ENCODE results near the gene RRP1B.
"Not testable (repeated sequence)": the region's sequence is repeated elsewhere in the genome, so short reads cannot be mapped to it uniquely, and the experiment has no call there.

- TF ChIP-seq SIN3A (IDR thresholded peaks at IDR 0.05; ENCODE audit: borderline replicate concordance, insufficient read depth, low read depth, low read length); POLR2AphosphoS5 (IDR thresholded peaks at IDR 0.05; ENCODE audit: low read depth, low read length); CTCF (IDR thresholded peaks at IDR 0.05); REST (IDR thresholded peaks at IDR 0.05; ENCODE audit: insufficient read depth in 1 of 2, low read depth in 2 of 2, low read length in 1 of 2); TCF7L2 (IDR thresholded peaks at IDR 0.05; ENCODE audit: low read depth, low read length): not testable (repeated sequence)
These were observed 53.8 kb downstream of the RRP1B start for GRCh38 chr21:43713123-43713522.

Data from Panc1 (cell line).